ENCODE results near the gene CENPX.
A peak's percentile ranks its signal among the peaks of the same experiment; 100 is the strongest.

CENPX gene

DNA sequence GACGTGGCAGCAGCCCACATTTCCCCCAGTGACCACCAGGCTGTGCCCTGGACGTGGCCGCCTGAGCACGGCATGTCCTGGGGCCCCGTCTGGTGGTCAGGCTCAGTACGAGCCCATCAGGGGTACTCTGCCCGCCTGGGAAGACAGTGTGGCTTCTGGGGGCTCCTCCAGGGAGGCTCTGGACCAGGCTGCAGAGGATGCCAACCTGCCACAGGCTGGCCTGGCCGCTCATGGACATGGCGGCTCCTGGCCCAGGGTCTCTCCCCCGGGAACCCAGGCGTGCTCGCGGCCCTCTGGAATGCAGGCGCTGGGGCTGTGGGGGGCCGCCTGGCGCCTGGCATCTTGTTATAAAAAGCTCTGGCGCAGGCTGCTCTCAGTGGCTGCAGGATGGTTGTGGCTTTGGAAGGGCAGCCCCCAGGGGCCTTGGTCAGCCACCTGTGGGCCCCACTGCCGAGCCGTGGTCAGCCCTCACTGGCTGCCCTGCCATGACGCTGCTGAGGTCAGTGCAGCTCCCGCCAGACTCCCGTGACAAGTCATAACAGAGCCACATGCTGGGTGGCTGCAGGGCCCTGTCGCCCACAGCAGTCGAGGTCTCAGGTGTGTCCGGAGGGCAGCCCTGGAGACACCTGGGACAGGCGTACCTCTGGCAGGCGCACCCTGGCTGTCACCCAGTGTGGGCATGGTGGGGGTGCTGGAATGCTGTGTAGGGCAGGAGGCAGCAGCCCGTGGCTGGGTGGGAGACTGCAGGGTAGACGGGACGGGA, 15.0 kb downstream of the CENPX start:
- no peaks in the 10 kb centered on the region for H3K4me1 ChIP-seq (ENCODE audit: control insufficient read depth, insufficient read depth, low read length)
- H3K9me3 ChIP-seq (ENCODE audit: control insufficient read depth, insufficient read depth, low read length): no peaks in the 10 kb centered on the region
- no peak overlapping the region for H3K4me3 ChIP-seq (ENCODE audit: low read depth, low read length)
- no peaks in the 10 kb centered on the region for H3K36me3 ChIP-seq (ENCODE audit: control insufficient read depth, insufficient read depth, low read length)
- H3K9ac ChIP-seq (ENCODE audit: low read depth, low read length): no peak overlapping the region
- H3K27ac ChIP-seq (ENCODE audit: low read depth, low read length): no peak overlapping the region
- H3K27me3 ChIP-seq (ENCODE audit: control insufficient read depth, insufficient read depth, low read length): no peaks in the 10 kb centered on the region

DNA sequence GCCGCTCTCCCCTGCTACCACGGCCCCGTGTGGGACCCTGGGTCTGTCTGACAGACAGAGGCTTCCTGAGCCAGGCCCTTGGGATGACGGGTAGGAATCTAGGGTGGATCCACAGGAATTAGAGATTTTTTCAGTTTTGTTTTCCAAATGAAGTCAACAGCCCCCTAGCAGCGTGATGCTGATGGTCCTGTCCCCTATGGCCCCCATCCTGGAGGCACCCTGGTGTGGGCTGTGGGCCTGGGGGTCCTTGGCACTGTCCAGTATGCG, 15.5 kb downstream of the CENPX start:
- Histone ChIP-seq H3K4me1 (ENCODE audit: control insufficient read depth, insufficient read depth, low read length) (no peaks in the 10 kb centered on the region), H3K9me3 (ENCODE audit: control insufficient read depth, insufficient read depth, low read length) (no peaks in the 10 kb centered on the region), H3K27ac (ENCODE audit: low read depth, low read length) (no peak overlapping the region), H3K9ac (ENCODE audit: low read depth, low read length) (no peak overlapping the region), H3K27me3 (ENCODE audit: control insufficient read depth, insufficient read depth, low read length) (no peaks in the 10 kb centered on the region), H3K36me3 (ENCODE audit: control insufficient read depth, insufficient read depth, low read length) (no peaks in the 10 kb centered on the region), H3K4me3 (ENCODE audit: low read depth, low read length) (no peak overlapping the region)

DNA sequence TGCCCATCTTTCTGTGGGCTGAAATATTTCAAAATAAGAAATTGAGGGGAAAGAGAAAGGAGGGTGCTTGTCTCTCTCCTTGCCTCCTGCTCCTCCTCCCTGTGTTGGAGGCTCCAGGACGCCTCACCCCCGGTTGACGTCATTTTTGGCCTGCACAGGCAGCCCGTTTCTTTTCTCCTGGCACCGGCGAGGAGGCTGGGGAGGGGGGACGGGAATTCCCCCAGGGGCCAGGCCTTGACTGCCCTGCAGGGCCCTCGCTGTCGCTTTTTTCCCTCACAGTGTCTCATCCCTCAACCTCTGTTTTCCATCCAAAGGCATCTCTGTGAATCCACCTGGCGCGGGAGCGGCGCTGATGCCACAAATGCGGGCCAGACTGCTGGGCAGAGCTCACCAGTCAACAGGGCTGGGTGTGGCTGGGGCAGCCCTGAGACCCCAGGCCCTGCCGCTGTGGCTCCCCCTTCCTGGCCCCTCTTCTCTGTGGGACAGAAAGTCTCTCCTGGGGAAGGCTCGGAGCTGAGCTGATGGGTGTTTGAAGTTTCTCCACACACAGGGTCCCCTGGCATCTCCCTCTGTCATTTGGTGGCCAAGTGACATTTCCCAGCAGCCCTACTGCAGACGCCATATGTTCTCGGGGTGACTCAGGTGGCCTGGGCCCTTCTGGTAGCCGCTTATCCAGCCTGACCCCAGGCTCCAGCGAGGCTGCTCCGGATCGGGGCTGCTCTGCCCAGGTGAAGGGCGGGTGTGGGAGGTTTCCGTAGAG, 16.0 kb downstream of the CENPX start:
- no peaks in the 10 kb centered on the region for H3K27me3 ChIP-seq (ENCODE audit: control insufficient read depth, insufficient read depth, low read length)
- H3K9me3 ChIP-seq (ENCODE audit: control insufficient read depth, insufficient read depth, low read length): no peaks in the 10 kb centered on the region
- no peak overlapping the region for H3K27ac ChIP-seq (ENCODE audit: low read depth, low read length)
- H3K4me3 ChIP-seq (ENCODE audit: low read depth, low read length): no peak overlapping the region
- no peak overlapping the region for H3K9ac ChIP-seq (ENCODE audit: low read depth, low read length)
- H3K4me1 ChIP-seq (ENCODE audit: control insufficient read depth, insufficient read depth, low read length): no peaks in the 10 kb centered on the region
- no peaks in the 10 kb centered on the region for H3K36me3 ChIP-seq (ENCODE audit: control insufficient read depth, insufficient read depth, low read length)

DNA sequence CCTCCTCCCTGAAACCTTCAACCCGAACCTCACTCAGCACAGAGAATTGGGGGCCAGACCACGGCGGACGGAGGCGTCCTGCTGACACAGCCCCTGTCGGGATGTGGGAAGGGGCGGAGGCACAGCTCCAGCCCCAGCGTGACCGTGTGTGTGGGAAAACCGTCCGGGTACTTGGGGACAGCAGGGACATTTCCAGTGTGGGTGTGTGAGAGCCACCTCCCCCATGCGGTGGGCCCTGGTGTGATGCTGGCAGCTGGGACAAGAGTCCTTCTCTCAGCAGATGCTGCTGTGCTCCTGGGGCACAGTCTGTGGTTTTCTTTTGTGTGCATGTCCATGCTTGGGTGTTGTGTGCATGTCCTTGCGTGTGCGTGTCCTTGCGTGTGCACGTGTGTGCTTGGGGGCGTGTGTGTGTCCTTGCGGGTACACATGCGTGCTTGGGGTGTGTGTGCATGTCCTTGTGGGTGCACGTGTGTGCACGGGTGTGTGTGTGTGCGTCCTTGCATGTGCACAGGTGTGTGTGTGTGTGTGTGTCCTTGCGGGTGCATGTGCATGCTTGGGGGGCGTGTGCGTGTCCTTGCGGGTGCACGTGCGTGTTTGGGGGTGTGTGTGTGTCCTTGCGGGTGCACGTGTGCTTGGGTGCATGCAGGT, 16.9 kb downstream of the CENPX start:
- H3K36me3 ChIP-seq (ENCODE audit: control insufficient read depth, insufficient read depth, low read length): no peaks in the 10 kb centered on the region
- no peaks in the 10 kb centered on the region for H3K4me1 ChIP-seq (ENCODE audit: control insufficient read depth, insufficient read depth, low read length)
- no peaks in the 10 kb centered on the region for H3K9me3 ChIP-seq (ENCODE audit: control insufficient read depth, insufficient read depth, low read length)
- H3K27ac ChIP-seq (ENCODE audit: low read depth, low read length): no peak overlapping the region
- no peaks in the 10 kb centered on the region for H3K27me3 ChIP-seq (ENCODE audit: control insufficient read depth, insufficient read depth, low read length)
- H3K4me3 ChIP-seq (ENCODE audit: low read depth, low read length): no peak overlapping the region
- no peak overlapping the region for H3K9ac ChIP-seq (ENCODE audit: low read depth, low read length)

DNA sequence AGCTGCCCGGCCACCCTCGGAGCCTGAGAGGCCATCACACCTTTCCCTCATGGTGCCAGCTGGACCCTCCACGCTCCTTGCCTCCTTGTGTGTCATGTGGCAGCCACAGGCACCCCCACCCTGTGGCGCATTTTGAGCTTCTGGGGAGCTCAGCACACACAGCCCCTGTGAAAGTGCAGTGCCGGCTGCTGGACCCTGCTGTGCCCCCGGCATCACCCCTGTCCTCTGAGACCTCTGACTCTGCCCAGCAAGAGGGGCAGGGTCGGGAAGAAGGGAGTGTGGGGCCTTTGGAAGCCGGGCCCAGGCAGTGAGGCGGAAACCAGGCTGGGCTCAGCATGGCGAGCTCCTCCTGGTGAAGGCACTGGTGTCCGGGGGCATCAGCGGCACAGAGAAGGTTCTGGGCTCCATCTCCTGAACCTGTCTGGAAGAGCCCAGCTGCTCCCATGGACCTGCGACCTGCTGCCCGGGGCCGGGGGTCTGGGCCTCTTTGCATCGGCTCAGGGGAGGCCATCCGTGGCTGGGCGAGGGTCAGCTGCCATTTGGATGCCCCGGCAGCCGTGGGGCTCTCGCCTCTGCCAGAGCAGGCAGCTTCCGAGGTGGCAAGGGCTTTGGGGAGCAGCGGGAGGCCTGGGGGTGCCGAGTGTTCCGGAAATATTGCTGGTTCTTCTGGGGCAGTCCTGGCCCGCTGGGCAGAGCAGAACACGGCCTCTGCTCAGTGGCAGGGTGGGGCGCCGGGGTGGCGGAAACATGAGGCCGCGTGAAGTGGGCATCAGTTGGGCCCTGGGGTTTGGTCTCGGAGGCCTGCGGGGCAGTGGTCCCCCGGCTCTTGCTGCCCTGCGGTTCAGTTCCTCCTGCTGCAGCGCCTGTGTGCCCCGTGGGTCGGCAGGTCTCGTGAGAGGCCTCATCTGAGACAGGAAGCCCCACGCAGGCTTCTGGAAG, 17.9 kb downstream of the CENPX start:
- no peaks in the 10 kb centered on the region for H3K4me1 ChIP-seq (ENCODE audit: control insufficient read depth, insufficient read depth, low read length)
- no peaks in the 10 kb centered on the region for H3K27me3 ChIP-seq (ENCODE audit: control insufficient read depth, insufficient read depth, low read length)
- no peaks in the 10 kb centered on the region for H3K36me3 ChIP-seq (ENCODE audit: control insufficient read depth, insufficient read depth, low read length)
- H3K27ac ChIP-seq (ENCODE audit: low read depth, low read length): no peak overlapping the region
- H3K4me3 ChIP-seq (ENCODE audit: low read depth, low read length): no peak overlapping the region
- no peak overlapping the region for H3K9ac ChIP-seq (ENCODE audit: low read depth, low read length)
- H3K9me3 ChIP-seq (ENCODE audit: control insufficient read depth, insufficient read depth, low read length): no peaks in the 10 kb centered on the region

DNA sequence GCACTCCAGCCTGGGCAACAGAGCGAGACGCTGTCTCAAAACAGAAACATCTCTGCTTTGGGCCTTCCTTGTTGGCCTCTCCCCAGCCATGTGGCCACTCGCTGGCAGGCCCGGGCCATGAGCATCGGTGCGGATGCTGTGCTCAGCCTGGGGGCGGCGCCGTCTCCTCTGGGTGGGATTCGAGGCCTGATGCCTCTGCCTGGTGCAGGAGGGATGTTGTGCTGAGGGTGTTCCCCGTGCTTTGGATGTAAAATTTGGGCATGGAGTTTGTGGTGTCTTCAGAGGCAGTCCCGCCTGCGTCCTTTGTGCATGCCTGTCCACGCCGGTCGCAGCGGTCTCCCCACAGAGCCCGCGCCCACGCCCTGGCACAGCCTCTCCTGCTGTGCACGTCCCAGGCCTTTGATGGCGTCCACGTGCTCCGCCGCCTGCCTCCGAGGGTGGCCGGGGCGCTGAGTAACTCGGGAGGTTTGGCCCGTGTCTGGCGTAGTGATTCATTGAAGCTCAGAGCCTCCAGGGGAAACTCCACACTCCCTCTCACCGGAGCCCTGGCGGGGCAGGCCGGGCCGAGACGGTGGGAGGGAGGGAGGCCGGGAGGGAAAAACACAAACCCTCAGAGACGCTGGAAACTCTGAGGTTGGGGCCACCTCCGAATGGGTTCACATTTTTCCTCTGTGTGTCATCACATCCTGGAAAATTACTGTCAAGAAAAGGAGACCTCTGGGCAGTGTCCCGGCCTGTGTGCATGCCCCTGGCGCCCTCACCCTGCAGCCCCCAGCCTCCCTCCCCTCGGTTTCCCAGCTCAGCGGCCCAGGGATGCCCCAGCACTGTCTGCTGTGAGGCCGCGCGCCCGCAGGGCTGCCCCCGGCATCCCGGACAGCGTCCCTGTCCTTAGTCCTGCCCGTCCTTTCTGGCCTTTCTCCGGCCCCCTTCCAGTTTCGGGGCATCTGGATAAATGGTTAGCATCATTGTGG, 19.0 kb downstream of the CENPX start:
- no peak overlapping the region for H3K9ac ChIP-seq (ENCODE audit: low read depth, low read length)
- H3K4me3 ChIP-seq (ENCODE audit: low read depth, low read length): no peak overlapping the region
- peak overlapping the region; percentile 21 for H3K27ac ChIP-seq (ENCODE audit: low read depth, low read length)
- no peaks in the 10 kb centered on the region for H3K9me3 ChIP-seq (ENCODE audit: control insufficient read depth, insufficient read depth, low read length)
- no peaks in the 10 kb centered on the region for H3K36me3 ChIP-seq (ENCODE audit: control insufficient read depth, insufficient read depth, low read length)
- H3K27me3 ChIP-seq (ENCODE audit: control insufficient read depth, insufficient read depth, low read length): no peaks in the 10 kb centered on the region
- no peaks in the 10 kb centered on the region for H3K4me1 ChIP-seq (ENCODE audit: control insufficient read depth, insufficient read depth, low read length)

DNA sequence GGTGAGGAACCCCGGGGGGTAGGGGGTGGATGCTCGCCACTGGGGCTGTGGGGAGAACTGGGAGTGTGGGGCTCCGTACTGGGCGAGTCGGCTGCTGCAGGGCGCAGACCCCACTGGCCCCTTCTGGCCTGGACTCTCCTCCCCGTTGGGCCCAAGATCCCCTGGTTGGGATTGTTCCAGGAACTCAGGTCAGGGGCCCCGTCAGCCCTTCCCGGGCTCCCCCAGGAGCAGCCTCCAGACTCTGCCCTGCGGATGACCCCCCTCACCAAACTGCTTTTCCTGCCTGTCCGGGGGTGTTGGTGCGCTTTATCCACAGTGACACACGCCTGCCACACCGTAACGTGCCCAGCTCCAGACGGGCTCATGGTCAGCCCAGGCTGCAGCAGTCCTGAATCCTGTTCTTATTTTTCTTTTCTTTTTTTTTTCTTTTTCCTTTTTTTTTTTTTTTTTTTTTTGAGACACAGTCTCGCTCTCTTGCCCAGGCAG, 21.1 kb downstream of the CENPX start:
- peaks cover 4% of the 10 kb centered on the region; the same call in 1 of the 2 replicates for H3K36me3 ChIP-seq (ENCODE audit: control insufficient read depth, insufficient read depth, low read length)
- no peaks in the 10 kb centered on the region for H3K27me3 ChIP-seq (ENCODE audit: control insufficient read depth, insufficient read depth, low read length)
- H3K27ac ChIP-seq (ENCODE audit: low read depth, low read length): no peak overlapping the region
- no peak overlapping the region for H3K9ac ChIP-seq (ENCODE audit: low read depth, low read length)
- no peak overlapping the region for H3K4me3 ChIP-seq (ENCODE audit: low read depth, low read length)
- H3K4me1 ChIP-seq (ENCODE audit: control insufficient read depth, insufficient read depth, low read length): no peaks in the 10 kb centered on the region
- no peaks in the 10 kb centered on the region for H3K9me3 ChIP-seq (ENCODE audit: control insufficient read depth, insufficient read depth, low read length)

DNA sequence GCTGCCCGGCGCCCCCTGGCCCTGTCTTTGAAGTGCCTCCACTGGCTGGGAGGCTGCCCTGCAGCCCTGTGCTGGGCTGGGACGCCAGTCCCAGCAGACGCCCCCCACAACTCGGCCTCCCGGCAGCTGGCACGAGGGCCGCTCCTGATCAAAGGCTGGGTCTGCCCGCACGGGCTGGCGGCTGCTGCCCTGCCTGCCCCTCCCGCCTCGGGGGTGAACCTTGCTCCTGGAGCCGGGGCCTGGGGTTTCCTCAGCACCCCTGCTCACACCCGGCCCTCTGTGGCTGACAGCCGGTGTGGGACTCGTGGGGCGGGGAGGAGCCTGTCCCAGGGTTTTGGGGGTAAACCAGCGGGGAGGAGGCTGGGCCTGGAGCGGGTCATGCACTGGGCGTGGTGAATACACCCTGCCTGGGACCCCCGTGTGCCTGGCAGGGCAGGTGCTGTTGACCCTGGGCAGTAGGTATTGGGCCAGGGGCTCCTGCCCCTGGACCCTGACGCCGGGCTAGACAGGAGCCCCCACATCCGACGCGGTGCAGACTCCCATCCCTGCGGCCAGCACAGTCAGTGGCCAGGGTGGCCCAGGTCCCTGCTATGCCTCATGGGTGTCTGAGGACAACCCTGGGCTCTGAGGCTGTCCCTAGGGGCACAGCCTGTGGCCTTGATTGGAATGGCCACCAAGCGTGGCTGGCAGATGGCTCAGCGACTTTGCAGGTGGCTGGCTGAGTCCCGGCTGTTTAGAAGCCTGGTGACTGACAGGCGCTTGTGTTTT, 21.7 kb downstream of the CENPX start:
- H3K36me3 ChIP-seq (ENCODE audit: control insufficient read depth, insufficient read depth, low read length): peaks cover 4% of the 10 kb centered on the region; the same call in 1 of the 2 replicates
- H3K4me3 ChIP-seq (ENCODE audit: low read depth, low read length): no peak overlapping the region
- no peaks in the 10 kb centered on the region for H3K4me1 ChIP-seq (ENCODE audit: control insufficient read depth, insufficient read depth, low read length)
- no peak overlapping the region for H3K9ac ChIP-seq (ENCODE audit: low read depth, low read length)
- H3K9me3 ChIP-seq (ENCODE audit: control insufficient read depth, insufficient read depth, low read length): no peaks in the 10 kb centered on the region
- no peaks in the 10 kb centered on the region for H3K27me3 ChIP-seq (ENCODE audit: control insufficient read depth, insufficient read depth, low read length)
- no peak overlapping the region for H3K27ac ChIP-seq (ENCODE audit: low read depth, low read length)

DNA sequence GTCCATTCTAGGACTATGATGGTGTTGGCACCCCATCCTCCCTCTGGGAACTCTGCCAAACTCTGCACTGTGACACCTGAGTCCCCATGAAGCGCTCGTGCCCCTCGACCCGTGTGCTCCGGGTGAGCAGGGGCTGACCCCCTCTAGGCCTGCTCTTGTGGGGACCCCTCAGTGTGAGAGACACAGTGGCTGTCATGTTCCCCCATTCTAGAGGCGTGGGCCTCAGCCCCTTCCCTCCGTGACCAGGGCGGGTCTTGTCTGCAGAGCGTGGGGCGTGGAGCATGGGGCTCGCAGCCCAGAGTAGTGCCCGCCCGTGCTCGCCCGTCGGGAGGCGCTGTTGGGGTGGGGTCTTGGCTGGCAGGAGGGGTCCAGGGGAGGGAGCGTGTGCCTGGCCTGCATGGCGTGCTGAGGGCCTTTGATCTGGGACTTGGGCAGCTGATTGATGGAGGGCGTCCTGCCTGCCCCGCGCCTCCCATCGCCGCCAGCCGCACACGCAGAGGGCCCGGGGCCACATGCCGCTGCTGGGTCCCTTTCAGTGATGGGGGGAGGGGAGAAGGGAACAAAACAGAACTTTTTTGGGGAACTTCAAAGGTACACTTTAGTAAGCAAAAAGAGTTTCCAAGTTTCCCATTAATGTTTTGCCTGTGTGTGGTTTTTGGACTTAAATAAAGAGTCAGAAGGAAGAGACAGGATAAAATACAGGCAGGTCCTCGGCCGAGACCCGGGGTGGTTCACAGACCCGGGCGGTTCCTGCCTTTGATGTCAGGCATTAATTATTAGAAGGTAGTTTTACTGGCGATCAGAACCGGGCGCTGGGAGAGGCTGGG, 22.5 kb downstream of the CENPX start:
- Histone ChIP-seq H3K9me3 (ENCODE audit: control insufficient read depth, insufficient read depth, low read length) (no peaks in the 10 kb centered on the region), H3K36me3 (ENCODE audit: control insufficient read depth, insufficient read depth, low read length) (peaks cover 4% of the 10 kb centered on the region; the same call in 1 of the 2 replicates), H3K9ac (ENCODE audit: low read depth, low read length) (no peak overlapping the region), H3K4me3 (ENCODE audit: low read depth, low read length) (no peak overlapping the region), H3K27ac (ENCODE audit: low read depth, low read length) (no peak overlapping the region), H3K27me3 (ENCODE audit: control insufficient read depth, insufficient read depth, low read length) (no peaks in the 10 kb centered on the region), H3K4me1 (ENCODE audit: control insufficient read depth, insufficient read depth, low read length) (no peaks in the 10 kb centered on the region)
